DOHH2 (cell line): Measurements from ENCODE around the gene MMP21.

Experiments
- H3F3A ChIP-seq: fragments of 200-600 bp; sonication (generic), shearing (Covaris generic); 2 replicates; pipeline ENCODE4 v1.6.0; 2016; ENCODE audit warnings: antibody characterized with exemption, mild to moderate bottlenecking; ENCODE audit not compliant: control insufficient read depth, insufficient read depth
- H3K27ac ChIP-seq: fragments of 200-600 bp; sonication (generic); 2 replicates; pipeline ENCODE4 v1.5.1; 2014; ENCODE audit warnings: low read depth, mild to moderate bottlenecking, low read length, moderate library complexity
- H3K27me3 ChIP-seq: fragments of 200-600 bp; sonication (generic); 2 replicates; pipeline ENCODE4 v1.6.1; 2014; ENCODE audit warnings: mild to moderate bottlenecking, low read length, mixed read lengths; ENCODE audit not compliant: control insufficient read depth
- H3K36me3 ChIP-seq: fragments of 200-600 bp; sonication (generic); 2 replicates; pipeline ENCODE4 v1.6.1; 2014; ENCODE audit warnings: mild to moderate bottlenecking, low read length, moderate library complexity, mixed read lengths; ENCODE audit not compliant: control insufficient read depth
- H3K4me1 ChIP-seq: fragments of 200-600 bp; sonication (generic); 2 replicates; pipeline ENCODE4 v1.6.1; 2014; ENCODE audit warnings: mild to moderate bottlenecking, low read length, mixed read lengths; ENCODE audit not compliant: control insufficient read depth
- H3K4me2 ChIP-seq: fragments of 200-600 bp; sonication (generic); 2 replicates; pipeline ENCODE4 v1.6.0; 2014; ENCODE audit warnings: mild to moderate bottlenecking, low read length, moderate library complexity
- H3K4me3 ChIP-seq: fragments of 200-600 bp; sonication (generic); 2 replicates; pipeline ENCODE4 v1.5.1; 2014; ENCODE audit warnings: mild to moderate bottlenecking, low read length, mixed read lengths
- H3K79me2 ChIP-seq: fragments of 200-600 bp; sonication (generic); 2 replicates; pipeline ENCODE4 v1.6.1; 2014; ENCODE audit warnings: mild to moderate bottlenecking, low read length, mixed read lengths; ENCODE audit not compliant: control insufficient read depth
- H3K9me2 ChIP-seq: fragments of 200-600 bp; sonication (generic); replicated peaks from 2 replicates; pipeline ENCODE4 v1.6.1; 2014; ENCODE audit warnings: mild to moderate bottlenecking, low read length, mixed read lengths; ENCODE audit not compliant: control insufficient read depth
- H3K9me3 ChIP-seq: fragments of 200-600 bp; sonication (generic); 2 replicates; pipeline ENCODE4 v1.6.1; 2014; ENCODE audit warnings: antibody characterized with exemption, low read length, mixed read lengths; ENCODE audit not compliant: control insufficient read depth, insufficient read depth
- H4K20me1 ChIP-seq: fragments of 200-600 bp; sonication (generic); 2 replicates; pipeline ENCODE4 v1.6.0; 2014; ENCODE audit warnings: low read depth, mild to moderate bottlenecking, antibody characterized with exemption, low read length, moderate library complexity; ENCODE audit not compliant: control insufficient read depth, insufficient read depth
- EZH2phosphoT487 ChIP-seq: fragments of 200-600 bp; sonication (generic); IDR thresholded peaks from 2 replicates; pipeline ENCODE4 v1.6.1; 2017; ENCODE audit warnings: borderline replicate concordance, mild to moderate bottlenecking, antibody characterized with exemption, low read length, moderate library complexity, mixed read lengths
- TF ChIP-seq, protein P1 (sequence below): fragments of 200-600 bp; sonication (generic); IDR thresholded peaks from one replicate; pipeline ENCODE4 v1.5.1; 2014; ENCODE audit warnings: antibody characterized with exemption, mild to moderate bottlenecking, low read depth, low read length; ENCODE audit not compliant: poor library complexity, severe bottlenecking

Gene MMP21, protein sequence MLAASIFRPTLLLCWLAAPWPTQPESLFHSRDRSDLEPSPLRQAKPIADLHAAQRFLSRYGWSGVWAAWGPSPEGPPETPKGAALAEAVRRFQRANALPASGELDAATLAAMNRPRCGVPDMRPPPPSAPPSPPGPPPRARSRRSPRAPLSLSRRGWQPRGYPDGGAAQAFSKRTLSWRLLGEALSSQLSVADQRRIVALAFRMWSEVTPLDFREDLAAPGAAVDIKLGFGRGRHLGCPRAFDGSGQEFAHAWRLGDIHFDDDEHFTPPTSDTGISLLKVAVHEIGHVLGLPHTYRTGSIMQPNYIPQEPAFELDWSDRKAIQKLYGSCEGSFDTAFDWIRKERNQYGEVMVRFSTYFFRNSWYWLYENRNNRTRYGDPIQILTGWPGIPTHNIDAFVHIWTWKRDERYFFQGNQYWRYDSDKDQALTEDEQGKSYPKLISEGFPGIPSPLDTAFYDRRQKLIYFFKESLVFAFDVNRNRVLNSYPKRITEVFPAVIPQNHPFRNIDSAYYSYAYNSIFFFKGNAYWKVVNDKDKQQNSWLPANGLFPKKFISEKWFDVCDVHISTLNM

DNA sequence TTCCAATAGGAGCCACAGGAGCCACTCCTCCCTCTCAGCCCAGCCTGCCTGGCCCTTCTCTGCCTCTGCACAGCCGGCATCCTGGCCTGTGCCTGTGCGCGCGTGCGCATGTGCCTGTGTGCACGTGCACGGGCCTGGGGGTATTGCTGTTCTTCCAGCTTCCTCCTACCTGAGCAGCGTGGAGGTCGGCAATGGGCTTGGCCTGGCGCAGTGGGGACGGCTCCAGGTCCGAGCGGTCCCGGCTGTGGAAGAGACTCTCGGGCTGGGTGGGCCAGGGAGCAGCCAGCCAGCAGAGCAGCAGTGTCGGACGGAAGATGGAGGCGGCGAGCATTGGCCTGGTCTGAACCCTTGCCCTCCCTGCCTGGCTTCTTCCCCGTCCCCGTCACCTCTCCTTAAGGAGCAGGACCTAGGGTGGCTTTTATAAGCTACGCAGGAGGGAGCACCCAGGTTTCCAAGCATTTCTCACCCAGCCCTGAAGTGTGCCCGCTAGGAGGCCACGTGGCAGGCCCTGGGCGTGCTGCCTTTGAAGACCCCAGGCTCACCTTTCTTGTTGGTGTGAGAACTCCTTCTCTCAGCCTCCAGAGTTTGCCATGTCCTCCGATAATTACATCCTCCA, at the start of gene MMP21:
MMP21 (minus strand) TSS at position 331 of the 616 bp plus-strand sequence; CDS start at position 331, 0 bp downstream.
- Histone ChIP-seq H3K27me3 (no peaks in the 10 kb centered on the region), H3K9me2 (no peaks in the 10 kb centered on the region), H3K79me2 (no peaks in the 10 kb centered on the region), H3K4me1 (no peaks in the 10 kb centered on the region), H3K4me2 (no peak within 1 kb of the TSS), H3K4me3 (no peak within 1 kb of the TSS), H3K27ac (no peak within 1 kb of the TSS), H3K9me3 (no peaks in the 10 kb centered on the region), H3F3A (no peaks in the 10 kb centered on the region), H3K36me3 (no peaks in the 10 kb centered on the region), H4K20me1 (no peaks in the 10 kb centered on the region)
- no peak for TF ChIP-seq EZH2phosphoT487
- TF ChIP-seq, protein P1, sequence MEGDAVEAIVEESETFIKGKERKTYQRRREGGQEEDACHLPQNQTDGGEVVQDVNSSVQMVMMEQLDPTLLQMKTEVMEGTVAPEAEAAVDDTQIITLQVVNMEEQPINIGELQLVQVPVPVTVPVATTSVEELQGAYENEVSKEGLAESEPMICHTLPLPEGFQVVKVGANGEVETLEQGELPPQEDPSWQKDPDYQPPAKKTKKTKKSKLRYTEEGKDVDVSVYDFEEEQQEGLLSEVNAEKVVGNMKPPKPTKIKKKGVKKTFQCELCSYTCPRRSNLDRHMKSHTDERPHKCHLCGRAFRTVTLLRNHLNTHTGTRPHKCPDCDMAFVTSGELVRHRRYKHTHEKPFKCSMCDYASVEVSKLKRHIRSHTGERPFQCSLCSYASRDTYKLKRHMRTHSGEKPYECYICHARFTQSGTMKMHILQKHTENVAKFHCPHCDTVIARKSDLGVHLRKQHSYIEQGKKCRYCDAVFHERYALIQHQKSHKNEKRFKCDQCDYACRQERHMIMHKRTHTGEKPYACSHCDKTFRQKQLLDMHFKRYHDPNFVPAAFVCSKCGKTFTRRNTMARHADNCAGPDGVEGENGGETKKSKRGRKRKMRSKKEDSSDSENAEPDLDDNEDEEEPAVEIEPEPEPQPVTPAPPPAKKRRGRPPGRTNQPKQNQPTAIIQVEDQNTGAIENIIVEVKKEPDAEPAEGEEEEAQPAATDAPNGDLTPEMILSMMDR: no peak

DNA sequence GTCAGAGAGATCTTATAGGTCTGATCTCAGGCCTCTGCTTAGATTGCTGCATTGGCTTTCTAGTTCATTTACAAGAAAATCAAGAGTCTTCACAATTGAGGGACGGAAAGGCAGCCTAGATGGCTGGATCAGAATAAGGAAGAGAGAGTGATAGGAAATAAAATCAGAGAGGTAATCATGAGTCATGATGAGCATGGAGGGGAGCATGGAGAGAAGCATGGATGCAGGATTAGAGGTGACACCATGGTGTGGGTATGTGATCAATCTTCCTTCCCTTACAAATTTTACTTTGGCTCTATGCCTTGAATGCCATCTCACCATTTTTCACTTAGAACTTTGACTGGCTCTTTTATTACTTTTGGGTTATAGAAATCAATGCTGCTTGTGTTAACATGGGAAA, 49.1 kb upstream of the MMP21 start:
- Histone ChIP-seq H3K79me2 (peaks cover 87% of the 10 kb centered on the region), H4K20me1 (peaks cover 16% of the 10 kb centered on the region; the same call in 1 of the 2 replicates), H3F3A (no peaks in the 10 kb centered on the region), H3K27me3 (no peaks in the 10 kb centered on the region), H3K27ac (no peak overlapping the region), H3K36me3 (peaks cover 75% of the 10 kb centered on the region), H3K4me1 (peaks cover 31% of the 10 kb centered on the region), H3K9me2 (no peaks in the 10 kb centered on the region), H3K9me3 (no peaks in the 10 kb centered on the region), H3K4me3 (peak overlapping the region; percentile 84), H3K4me2 (peak overlapping the region; percentile 84)
- TF ChIP-seq EZH2phosphoT487: no peak
- TF ChIP-seq, protein P1: no peak

DNA sequence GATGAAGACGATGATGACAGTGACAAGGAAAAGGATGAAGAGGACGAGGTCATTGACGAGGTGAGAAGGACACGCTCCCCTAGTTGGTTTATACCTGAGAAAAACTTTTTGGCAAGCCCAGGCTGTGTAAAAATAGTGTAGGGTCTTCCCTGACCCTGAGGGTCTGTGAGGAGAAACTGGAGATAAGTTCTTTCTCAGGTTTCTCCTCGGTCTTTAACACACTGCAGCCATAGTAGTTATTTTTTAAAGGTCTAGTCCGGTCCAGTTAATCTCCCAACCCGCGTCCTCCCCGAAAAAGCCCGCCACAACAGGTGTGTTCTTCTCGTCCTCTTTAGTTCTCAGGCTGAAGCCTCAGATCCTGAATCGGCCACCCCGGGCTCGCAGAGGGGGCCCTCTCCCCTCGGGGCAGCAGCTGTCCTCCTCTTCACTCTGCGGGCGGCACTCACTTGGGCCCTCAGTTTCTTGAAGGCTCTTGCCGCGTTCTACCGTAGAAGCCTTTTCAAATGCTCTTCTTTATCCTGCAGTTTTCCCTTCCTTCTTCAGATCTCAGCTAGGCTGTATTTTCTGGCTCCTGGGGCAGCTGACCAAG, 48.1 kb upstream of the MMP21 start:
- TF ChIP-seq, protein P1: no peak
- TF ChIP-seq EZH2phosphoT487: no peak
- Histone ChIP-seq H3K4me3 (peak overlapping the region; percentile 84), H4K20me1 (peaks cover 16% of the 10 kb centered on the region; the same call in 1 of the 2 replicates), H3K4me1 (peaks cover 31% of the 10 kb centered on the region), H3K79me2 (peaks cover 81% of the 10 kb centered on the region), H3K27me3 (no peaks in the 10 kb centered on the region), H3K9me3 (no peaks in the 10 kb centered on the region), H3K27ac (peak overlapping the region; percentile 60), H3F3A (no peaks in the 10 kb centered on the region), H3K4me2 (peak overlapping the region; percentile 84), H3K9me2 (no peaks in the 10 kb centered on the region), H3K36me3 (peaks cover 65% of the 10 kb centered on the region)
